PC-3 (cell line): ENCODE data around the gene NDUFA13.

Experiments
- CTCF ChIP-seq: fragments of 300-600 bp; sonication (generic); conservative IDR thresholded peaks from 2 replicates; pipeline ENCODE4 v1.5.1; 2017; ENCODE audit warnings: antibody characterized with exemption, low read depth, mild to moderate bottlenecking, low read length
- EZH2 ChIP-seq: fragments of 300-600 bp; sonication (generic); IDR thresholded peaks from one replicate; pipeline ENCODE4 v1.6.1; 2017; ENCODE audit warnings: antibody characterized with exemption, mild to moderate bottlenecking, low read length; ENCODE audit not compliant: unreplicated experiment
- EZH2phosphoT487 ChIP-seq: fragments of 300-600 bp; sonication (generic); IDR thresholded peaks from 2 replicates; pipeline ENCODE4 v1.6.1; 2018; ENCODE audit warnings: mild to moderate bottlenecking, antibody characterized with exemption, low read length, borderline replicate concordance

- no peak for TF ChIP-seq CTCF
- TF ChIP-seq EZH2phosphoT487, result no peak
- TF ChIP-seq EZH2, result no peak
Measured at GRCh38 chr19:19535311-19536191, 19.5 kb downstream of the NDUFA13 start.
